Ovary (tissue), 9 donors: ENCODE results near the gene FABP7. TPM values are rescaled to one million over a fixed set of nuclear protein-coding genes. Genes with fewer than 3 reads are reported as not detected.

Experiments used
- DNase-seq, 5 donors: peaks; one replicate each; pipeline ENCODE4 v3.0.0-alpha.2; 2019 to 2020
- H3K27ac ChIP-seq, 2 donors: fragments of 200-600 bp; one replicate each; pipeline versions ENCODE4 v1.5.1 to v1.8.0; 2019 to 2022
- H3K27me3 ChIP-seq: fragments of 200-600 bp; one replicate; pipeline ENCODE4 v1.8.0; 2022
- H3K36me3 ChIP-seq: fragments of 200-600 bp; sonication (generic); one replicate; pipeline ENCODE4 v1.5.1; 2019
- H3K4me1 ChIP-seq: one replicate; pipeline ENCODE4 v1.8.1; 2013; ENCODE audit warnings: mild to moderate bottlenecking, moderate library complexity; ENCODE audit not compliant: insufficient read depth
- H3K4me3 ChIP-seq: fragments of 200-600 bp; sonication (generic); one replicate; pipeline ENCODE4 v1.5.1; 2017
- H3K9me3 ChIP-seq, 2 donors: fragments of 200-600 bp in 1 of 2; sonication (generic) in 1 of 2; one replicate each; pipeline versions ENCODE4 v1.5.1 to v1.8.1; 2013 to 2019; ENCODE audit warnings: mild to moderate bottlenecking in 1 of 2, moderate library complexity in 1 of 2
- EP300 ChIP-seq: sonication (generic); formaldehyde crosslinking; IDR thresholded peaks from one replicate; pipeline ENCODE4 v1.6.1; 2017; ENCODE audit warnings: antibody characterized with exemption
- POLR2A ChIP-seq: fragments of 450-650 bp; IDR thresholded peaks from one replicate; pipeline ENCODE4 v1.6.1; 2017; ENCODE audit warnings: antibody characterized with exemption, mild to moderate bottlenecking, moderate library complexity
- WGBS, 3 donors: extraction: QIAGEN DNeasy Blood & Tissue Kit in 1 of 3; methylation state at CpG; one replicate each; pipeline versions ENCODE4 v1.1.5 to v1.1.7; 2013 to 2017; 5-methylcytosine and 5-hydroxymethylcytosine counted together
- intact Hi-C, 4 donors: fragments of 100-400 bp; cut with DNase I; formaldehyde crosslinking; loops; one replicate each; pipeline versions ENCODE4 v1.11.0 to v1.15.1; 2022 to 2023
- polyA plus RNA-seq, 2 donors: library from polyadenylated mRNA; stranded (reverse); fragments of 200-250 nt in 1 of 2; fragments of 350-450 nt in 1 of 2; fragmentation: Illumina TruSeq in 1 of 2; extraction: RNeasy Lipid Tissue Mini Kit (QIAGEN cat#74804) in 1 of 2; gene quantifications; one replicate each; pipeline ENCODE4 v1.2.3, GENCODE V29; 2013 to 2014
- total RNA-seq, 7 donors: library from RNA; depleted of rRNA in 2 of 7; stranded (reverse); fragments of >200 nt in 2 of 7; fragmentation: NEBNext Ultra II Directional in 3 of 7; extraction: Animal tissue kit (Norgen Biotek cat#: 25700) in 3 of 7; gene quantifications; one replicate each; pipeline versions ENCODE4 v1.1.0 to v1.2.4, GENCODE V29; 2016 to 2023
- TF ChIP-seq, protein P1 (sequence below), 3 donors: fragments of 450-650 bp in 2 of 3; fragments of 200-600 bp in 1 of 3; IDR thresholded peaks; one replicate each; pipeline versions ENCODE4 v1.5.1 to v1.8.0; 2016 to 2022; ENCODE audit warnings: antibody characterized with exemption in 3 of 3, mild to moderate bottlenecking in 1 of 3
- donor health status: DM: no; HTN: no; CAD: no; lungs with moderate emphysema.
- donor health status: DM: no; HTN: no; CAD: no.
- donor health status: Bipolar disorder and iron deficiency.
- donor health status: DM: yes; HTN: yes; CAD: no.
- donor health status: DM: no; HTN: no; CAD: no.
- donor health status: DM: yes; HTN: yes; CAD: no.

Gene FABP7
- total and polyA plus RNA-seq, 9 donors = not detected

DNA sequence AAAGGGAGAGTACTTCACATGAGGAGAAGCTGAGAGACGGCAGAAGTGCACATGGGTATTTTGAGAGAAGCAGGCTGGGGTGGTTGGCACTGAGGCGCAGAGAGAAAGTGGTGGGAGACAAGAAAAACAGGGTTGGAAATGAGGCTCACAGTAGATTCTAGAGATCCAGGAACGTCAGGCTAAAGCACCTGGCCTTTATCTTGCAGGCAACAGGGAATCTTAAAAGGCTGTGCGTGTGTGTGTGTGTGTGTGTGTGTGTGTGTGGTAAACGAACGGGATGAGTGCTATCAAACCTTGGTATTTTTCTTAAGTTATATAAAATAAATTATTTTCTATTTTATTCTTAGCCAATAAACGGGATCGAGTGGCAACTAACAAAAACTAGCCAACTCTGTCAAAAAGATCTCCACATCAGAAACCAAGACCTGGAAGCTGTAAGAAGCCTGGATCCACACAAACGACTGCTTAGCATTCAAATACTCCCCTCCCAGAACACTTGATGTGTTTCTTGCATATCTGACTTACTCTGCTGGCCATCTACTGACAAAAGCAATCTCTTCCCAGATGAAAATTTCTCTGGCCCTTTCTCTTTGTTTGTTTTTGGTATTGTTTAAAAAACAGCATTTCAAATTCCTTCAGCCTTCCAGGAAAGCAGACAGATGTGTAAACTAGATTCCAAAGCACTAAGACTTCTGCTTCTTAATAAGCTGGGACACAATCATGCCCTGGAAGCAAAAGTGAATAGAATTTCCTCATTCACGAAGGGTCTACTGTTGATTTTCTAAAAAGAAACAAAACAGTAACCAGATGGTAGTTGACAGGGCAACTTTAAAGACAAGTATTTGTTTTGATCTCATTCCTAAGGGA lies 44.8 kb upstream of the FABP7 start:
- no peaks in the 10 kb centered on the region for H3K27me3 ChIP-seq
- H3K36me3 ChIP-seq = no peaks in the 10 kb centered on the region
- WGBS, 3 donors = 23 to 34% (median 32%) methylated on average over 10 of the region's 10 CpGs
- H3K4me1 ChIP-seq = no peaks in the 10 kb centered on the region
- intact Hi-C loops = loop anchor here (5.0 to 10.0 kb wide), 4 partner anchors 100 to 583 kb away; no protein-coding TSS in a partner anchor
- no peak overlapping the region for H3K4me3 ChIP-seq
- TF ChIP-seq EP300 (no peak), POLR2A (no peak)
- TF ChIP-seq, protein P1, sequence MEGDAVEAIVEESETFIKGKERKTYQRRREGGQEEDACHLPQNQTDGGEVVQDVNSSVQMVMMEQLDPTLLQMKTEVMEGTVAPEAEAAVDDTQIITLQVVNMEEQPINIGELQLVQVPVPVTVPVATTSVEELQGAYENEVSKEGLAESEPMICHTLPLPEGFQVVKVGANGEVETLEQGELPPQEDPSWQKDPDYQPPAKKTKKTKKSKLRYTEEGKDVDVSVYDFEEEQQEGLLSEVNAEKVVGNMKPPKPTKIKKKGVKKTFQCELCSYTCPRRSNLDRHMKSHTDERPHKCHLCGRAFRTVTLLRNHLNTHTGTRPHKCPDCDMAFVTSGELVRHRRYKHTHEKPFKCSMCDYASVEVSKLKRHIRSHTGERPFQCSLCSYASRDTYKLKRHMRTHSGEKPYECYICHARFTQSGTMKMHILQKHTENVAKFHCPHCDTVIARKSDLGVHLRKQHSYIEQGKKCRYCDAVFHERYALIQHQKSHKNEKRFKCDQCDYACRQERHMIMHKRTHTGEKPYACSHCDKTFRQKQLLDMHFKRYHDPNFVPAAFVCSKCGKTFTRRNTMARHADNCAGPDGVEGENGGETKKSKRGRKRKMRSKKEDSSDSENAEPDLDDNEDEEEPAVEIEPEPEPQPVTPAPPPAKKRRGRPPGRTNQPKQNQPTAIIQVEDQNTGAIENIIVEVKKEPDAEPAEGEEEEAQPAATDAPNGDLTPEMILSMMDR (IDR thresholded peaks at IDR 0.05) = no peak
- no peaks in the 10 kb centered on the region for H3K9me3 ChIP-seq
- DNase-seq = no peak
- no peak overlapping the region for H3K27ac ChIP-seq

GRCh38 chr6:122735582-122735981 lies 43.9 kb upstream of the FABP7 start:
- Histone ChIP-seq H3K27me3 (no peaks in the 10 kb centered on the region), H3K9me3 (no peaks in the 10 kb centered on the region), H3K4me1 (no peaks in the 10 kb centered on the region), H3K27ac (no peak overlapping the region), H3K4me3 (no peak overlapping the region), H3K36me3 (no peaks in the 10 kb centered on the region)
- intact Hi-C loops = loop anchor here in 2 of 4 donors (10.0 kb wide), 2 partner anchors 99 to 579 kb away; no protein-coding TSS in a partner anchor
- no peak for DNase-seq
- 51 to 63% (median 62%) methylated on average over 4 of the region's 4 CpGs for WGBS, 3 donors
- TF ChIP-seq, protein P1 (IDR thresholded peaks at IDR 0.05) = no peak
- no peak for TF ChIP-seq EP300
- TF ChIP-seq POLR2A = no peak

DNA sequence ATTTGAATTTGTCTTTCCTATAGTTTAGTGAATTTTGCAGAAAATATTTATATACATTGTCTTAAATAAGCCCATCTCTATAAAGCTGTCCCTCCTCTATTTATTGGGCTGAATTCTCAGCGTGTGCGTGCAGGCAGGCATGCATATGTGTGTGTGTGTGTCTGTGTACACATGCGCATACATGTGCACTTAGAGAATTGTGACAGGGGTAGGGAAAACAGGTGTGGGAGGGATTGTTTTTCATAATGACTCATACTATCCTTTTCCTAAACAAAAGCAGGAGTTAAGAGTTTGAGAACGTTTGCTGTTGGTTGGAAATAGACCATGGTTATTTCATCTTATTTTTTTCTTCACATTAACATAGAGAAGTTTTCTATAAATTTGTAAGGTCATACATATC lies 43.4 kb upstream of the FABP7 start:
- no peak overlapping the region for H3K27ac ChIP-seq
- DNase-seq = no peak
- no peaks in the 10 kb centered on the region for H3K4me1 ChIP-seq
- intact Hi-C loops = loop anchor here in 2 of 4 donors (10.0 kb wide), 2 partner anchors 99 to 579 kb away; no protein-coding TSS in a partner anchor
- no peaks in the 10 kb centered on the region for H3K9me3 ChIP-seq
- no peaks in the 10 kb centered on the region for H3K27me3 ChIP-seq
- TF ChIP-seq POLR2A (no peak), EP300 (no peak)
- TF ChIP-seq, protein P1 (IDR thresholded peaks at IDR 0.05) = no peak
- no peak overlapping the region for H3K4me3 ChIP-seq
- H3K36me3 ChIP-seq = no peaks in the 10 kb centered on the region
- 34 to 57% (median 45%) methylated on average over 4 of the region's 4 CpGs for WGBS, 3 donors

- H3K4me1 ChIP-seq = no peaks in the 10 kb centered on the region
- no peak for DNase-seq
- H3K27ac ChIP-seq = no peak overlapping the region
- H3K4me3 ChIP-seq = no peak overlapping the region
- H3K9me3 ChIP-seq = no peaks in the 10 kb centered on the region
- 12 to 29% (median 22%) methylated on average over 3 of the region's 3 CpGs for WGBS, 3 donors
- no peaks in the 10 kb centered on the region for H3K36me3 ChIP-seq
- no peaks in the 10 kb centered on the region for H3K27me3 ChIP-seq
- intact Hi-C loops = loop anchor here in 2 of 4 donors (10.0 kb wide), 2 partner anchors 98 to 578 kb away; no protein-coding TSS in a partner anchor
- TF ChIP-seq, protein P1 (IDR thresholded peaks at IDR 0.05) = no peak
- no peak for TF ChIP-seq EP300
- TF ChIP-seq POLR2A = no peak
These were observed 42.9 kb upstream of the FABP7 start for GRCh38 chr6:122736616-122737015.
